Liver (tissue), 9 donors: Measurements from ENCODE around the gene FBXO47. TPM values are rescaled to one million over a fixed set of nuclear protein-coding genes. Genes with fewer than 3 reads are reported as not detected.

Source experiments
- DNase-seq: peaks from one replicate; pipeline ENCODE4 v3.0.0-alpha.2; 2017; ENCODE audit warnings: low spot score
- H3K27ac ChIP-seq, 2 donors: one replicate each; pipeline ENCODE4 v1.7.0; 2013; ENCODE audit warnings: inconsistent platforms in 2 of 2, low read length in 2 of 2, control low read depth in 1 of 2, low read depth in 1 of 2, mild to moderate bottlenecking in 1 of 2
- H3K27me3 ChIP-seq, 4 donors: one replicate each; pipeline versions ENCODE4 v1.6.1 to v1.7.0; 2013; ENCODE audit warnings: low read length in 3 of 4, inconsistent platforms in 1 of 4, mild to moderate bottlenecking in 1 of 4, moderate library complexity in 1 of 4; ENCODE audit not compliant: control insufficient read depth in 4 of 4, insufficient read depth in 4 of 4
- H3K36me3 ChIP-seq, 4 donors: one replicate each; pipeline versions ENCODE4 v1.6.1 to v1.7.0; 2013; ENCODE audit warnings: low read length in 3 of 4, mild to moderate bottlenecking in 3 of 4, low read depth in 1 of 4, moderate library complexity in 1 of 4; ENCODE audit not compliant: control insufficient read depth in 4 of 4, insufficient read depth in 3 of 4
- H3K4me1 ChIP-seq, 4 donors: one replicate each; pipeline versions ENCODE4 v1.6.1 to v1.7.0; 2013; ENCODE audit warnings: low read length in 3 of 4, mild to moderate bottlenecking in 3 of 4, moderate library complexity in 1 of 4; ENCODE audit not compliant: control insufficient read depth in 4 of 4, insufficient read depth in 4 of 4
- H3K4me3 ChIP-seq, 3 donors: one replicate each; pipeline versions ENCODE4 v1.6.1 to v1.7.0; 2013; ENCODE audit warnings: low read length in 3 of 3, control low read depth in 1 of 3, low read depth in 1 of 3, mild to moderate bottlenecking in 1 of 3
- H3K9ac ChIP-seq, 2 donors: one replicate each; pipeline ENCODE4 v1.7.0; 2013; ENCODE audit warnings: low read length in 2 of 2, mild to moderate bottlenecking in 2 of 2, moderate library complexity in 2 of 2, control low read depth in 1 of 2, low read depth in 1 of 2
- H3K9me3 ChIP-seq, 4 donors: one replicate each; pipeline versions ENCODE4 v1.6.1 to v1.7.0; 2013; ENCODE audit warnings: low read length in 3 of 4; ENCODE audit not compliant: control insufficient read depth in 4 of 4
- EGR1 ChIP-seq, 2 donors: IDR thresholded peaks; 2 replicates each; pipeline ENCODE4 v1.6.1; 2016 to 2018; ENCODE audit warnings: antibody characterized with exemption in 2 of 2, low read depth in 2 of 2
- FOXA1 ChIP-seq: IDR thresholded peaks from 2 replicates; pipeline ENCODE4 v1.6.1; 2016; ENCODE audit warnings: antibody characterized with exemption
- FOXA2 ChIP-seq: IDR thresholded peaks from 2 replicates; pipeline ENCODE4 v1.6.1; 2016; ENCODE audit warnings: antibody characterized with exemption
- GABPA ChIP-seq, 2 donors: IDR thresholded peaks in 1 of 2; conservative IDR thresholded peaks in 1 of 2; 2 replicates each; pipeline ENCODE4 v1.6.1; 2016; ENCODE audit warnings: antibody characterized with exemption in 2 of 2, mild to moderate bottlenecking in 1 of 2, moderate library complexity in 1 of 2
- HNF4A ChIP-seq, 2 donors: conservative IDR thresholded peaks; 2 replicates each; pipeline ENCODE4 v1.6.1; 2016; ENCODE audit warnings: antibody characterized with exemption in 2 of 2, mild to moderate bottlenecking in 2 of 2
- HNF4G ChIP-seq: IDR thresholded peaks from 2 replicates; pipeline ENCODE4 v1.6.1; 2016; ENCODE audit warnings: antibody characterized with exemption
- JUND ChIP-seq, 2 donors: IDR thresholded peaks; 2 replicates each; pipeline ENCODE4 v1.6.1; 2016; ENCODE audit warnings: antibody characterized with exemption in 2 of 2
- NR2F2 ChIP-seq: IDR thresholded peaks from 2 replicates; pipeline ENCODE4 v1.6.1; 2016; ENCODE audit warnings: antibody characterized with exemption
- RAD21 ChIP-seq, 2 donors: IDR thresholded peaks; 2 replicates each; pipeline ENCODE4 v1.6.1; 2016; ENCODE audit warnings: antibody characterized with exemption in 2 of 2, mild to moderate bottlenecking in 2 of 2
- RXRA ChIP-seq, 2 donors: IDR thresholded peaks; 2 replicates each; pipeline ENCODE4 v1.6.1; 2017 to 2018; ENCODE audit warnings: antibody characterized with exemption in 2 of 2, mild to moderate bottlenecking in 1 of 2
- SP1 ChIP-seq: IDR thresholded peaks from 2 replicates; pipeline ENCODE4 v1.6.1; 2018; ENCODE audit warnings: antibody characterized with exemption, mild to moderate bottlenecking
- TAF1 ChIP-seq: conservative IDR thresholded peaks from 2 replicates; pipeline ENCODE4 v1.6.1; 2016; ENCODE audit warnings: antibody characterized with exemption, mild to moderate bottlenecking
- YY1 ChIP-seq: IDR thresholded peaks from 2 replicates; pipeline ENCODE4 v1.6.1; 2016; ENCODE audit warnings: antibody characterized with exemption, mild to moderate bottlenecking
- WGBS: extraction: QIAGEN DNeasy Blood & Tissue Kit; methylation state at CpG from one replicate; pipeline ENCODE4 v1.1.7; 2013; 5-methylcytosine and 5-hydroxymethylcytosine counted together
- polyA plus RNA-seq, 2 donors: library from polyadenylated mRNA; stranded (reverse) in 1 of 2; unstranded in 1 of 2; fragments of 200-250 nt in 1 of 2; fragments of >200 nt in 1 of 2; fragmentation: Nextera tagmentation in 1 of 2; extraction: Ambion mirVana in 1 of 2; gene quantifications; one replicate each; pipeline versions ENCODE4 v1.2.1 to v1.2.3, GENCODE V29; 2013 to 2015
- total RNA-seq, 2 donors: library from RNA; depleted of rRNA; stranded (reverse); fragments of >200 nt; gene quantifications; one replicate each; pipeline ENCODE4 v1.2.3, GENCODE V29; 2014
- TF ChIP-seq, protein P1 (sequence below): IDR thresholded peaks from 2 replicates; pipeline ENCODE4 v1.6.1; 2016; ENCODE audit warnings: antibody characterized with exemption
- TF ChIP-seq, protein P2 (sequence below): fragments of 150-350 bp; IDR thresholded peaks from 2 replicates; pipeline ENCODE4 v1.5.1; 2017; ENCODE audit warnings: improper control_type of control experiment, low read depth, low read length; ENCODE audit not compliant: missing input control
- TF ChIP-seq, protein P3 (sequence below): IDR thresholded peaks from 2 replicates; pipeline ENCODE4 v1.6.1; 2016; ENCODE audit warnings: antibody characterized with exemption, mild to moderate bottlenecking
- TF ChIP-seq, protein P4 (sequence below): IDR thresholded peaks from 2 replicates; pipeline ENCODE4 v1.6.1; 2016; ENCODE audit warnings: antibody characterized with exemption
- TF ChIP-seq, protein P5 (sequence below): IDR thresholded peaks from 2 replicates; pipeline ENCODE4 v1.6.1; 2016; ENCODE audit warnings: antibody characterized with exemption
- donor health status: healthy.
- donor health status: healthy.
- donor health status: healthy.
- donor health status: healthy.
- donor health status: healthy.

Gene FBXO47
- total and polyA plus RNA-seq, 4 donors = not detected

DNA sequence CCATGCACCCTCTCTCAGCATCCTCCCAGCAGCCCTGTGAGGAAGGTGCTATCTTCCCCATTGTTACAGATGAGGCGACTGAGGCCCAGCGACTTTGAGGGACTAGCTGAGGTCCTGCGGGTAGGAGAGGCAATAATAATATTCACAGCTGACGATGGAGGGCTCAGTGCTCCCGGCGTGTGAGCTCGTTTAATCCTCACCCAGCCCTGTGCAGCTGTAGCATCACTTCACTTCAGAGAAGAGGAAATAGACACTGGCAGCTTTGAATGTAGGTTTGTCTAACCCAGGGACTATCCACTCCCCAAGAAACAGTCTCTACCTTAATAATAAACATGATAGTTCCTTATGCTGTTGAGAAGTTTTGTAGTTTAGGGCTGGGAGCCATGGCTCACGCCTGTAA, 75.8 kb downstream of the FBXO47 start:
- 85% methylated on average over 8 of the region's 8 CpGs for WGBS

DNA sequence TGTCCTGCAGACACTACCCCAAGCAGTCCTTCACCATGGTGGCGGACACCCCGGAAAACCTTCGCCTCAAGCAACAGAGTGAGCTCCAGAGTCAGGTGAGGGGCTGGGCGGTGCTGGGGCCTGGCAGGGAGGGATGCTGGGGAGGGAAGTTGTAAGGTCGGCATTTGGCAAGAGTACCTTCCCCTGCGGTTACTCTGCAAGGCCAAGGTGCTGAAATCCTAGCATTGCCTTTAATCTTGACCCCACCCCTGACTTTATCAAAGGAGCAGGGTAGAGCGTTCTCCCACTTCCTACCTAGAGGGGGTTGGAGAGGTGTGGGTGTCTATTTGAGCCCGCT, 76.8 kb downstream of the FBXO47 start:
- H3K36me3 ChIP-seq = peaks cover 7 to 19% (median 14%) of the 10 kb centered on the region in 4 donors
- H3K9ac ChIP-seq = no peak overlapping the region
- no peak overlapping the region for H3K4me3 ChIP-seq
- no peak overlapping the region for H3K27ac ChIP-seq
- H3K27me3 ChIP-seq = no peaks in the 10 kb centered on the region
- no peaks in the 10 kb centered on the region for H3K9me3 ChIP-seq
- peaks cover 24 to 52% (median 40%) of the 10 kb centered on the region in 4 donors for H3K4me1 ChIP-seq
- 84% methylated on average over 8 of the region's 8 CpGs for WGBS
- TF ChIP-seq HNF4A (conservative IDR thresholded peaks at IDR 0.05) (no peak), RAD21 (IDR thresholded peaks at IDR 0.05) (no peak), EGR1 (IDR thresholded peaks at IDR 0.05; ENCODE audit: low read depth in 2 of 2) (no peak), NR2F2 (no peak), HNF4G (no peak), FOXA2 (no peak), TAF1 (no peak), SP1 (no peak), FOXA1 (no peak), YY1 (no peak)
- TF ChIP-seq, protein P1, sequence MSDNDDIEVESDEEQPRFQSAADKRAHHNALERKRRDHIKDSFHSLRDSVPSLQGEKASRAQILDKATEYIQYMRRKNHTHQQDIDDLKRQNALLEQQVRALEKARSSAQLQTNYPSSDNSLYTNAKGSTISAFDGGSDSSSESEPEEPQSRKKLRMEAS = no peak
- TF ChIP-seq, protein P2, sequence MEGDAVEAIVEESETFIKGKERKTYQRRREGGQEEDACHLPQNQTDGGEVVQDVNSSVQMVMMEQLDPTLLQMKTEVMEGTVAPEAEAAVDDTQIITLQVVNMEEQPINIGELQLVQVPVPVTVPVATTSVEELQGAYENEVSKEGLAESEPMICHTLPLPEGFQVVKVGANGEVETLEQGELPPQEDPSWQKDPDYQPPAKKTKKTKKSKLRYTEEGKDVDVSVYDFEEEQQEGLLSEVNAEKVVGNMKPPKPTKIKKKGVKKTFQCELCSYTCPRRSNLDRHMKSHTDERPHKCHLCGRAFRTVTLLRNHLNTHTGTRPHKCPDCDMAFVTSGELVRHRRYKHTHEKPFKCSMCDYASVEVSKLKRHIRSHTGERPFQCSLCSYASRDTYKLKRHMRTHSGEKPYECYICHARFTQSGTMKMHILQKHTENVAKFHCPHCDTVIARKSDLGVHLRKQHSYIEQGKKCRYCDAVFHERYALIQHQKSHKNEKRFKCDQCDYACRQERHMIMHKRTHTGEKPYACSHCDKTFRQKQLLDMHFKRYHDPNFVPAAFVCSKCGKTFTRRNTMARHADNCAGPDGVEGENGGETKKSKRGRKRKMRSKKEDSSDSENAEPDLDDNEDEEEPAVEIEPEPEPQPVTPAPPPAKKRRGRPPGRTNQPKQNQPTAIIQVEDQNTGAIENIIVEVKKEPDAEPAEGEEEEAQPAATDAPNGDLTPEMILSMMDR = no peak
- TF ChIP-seq, protein P3, sequence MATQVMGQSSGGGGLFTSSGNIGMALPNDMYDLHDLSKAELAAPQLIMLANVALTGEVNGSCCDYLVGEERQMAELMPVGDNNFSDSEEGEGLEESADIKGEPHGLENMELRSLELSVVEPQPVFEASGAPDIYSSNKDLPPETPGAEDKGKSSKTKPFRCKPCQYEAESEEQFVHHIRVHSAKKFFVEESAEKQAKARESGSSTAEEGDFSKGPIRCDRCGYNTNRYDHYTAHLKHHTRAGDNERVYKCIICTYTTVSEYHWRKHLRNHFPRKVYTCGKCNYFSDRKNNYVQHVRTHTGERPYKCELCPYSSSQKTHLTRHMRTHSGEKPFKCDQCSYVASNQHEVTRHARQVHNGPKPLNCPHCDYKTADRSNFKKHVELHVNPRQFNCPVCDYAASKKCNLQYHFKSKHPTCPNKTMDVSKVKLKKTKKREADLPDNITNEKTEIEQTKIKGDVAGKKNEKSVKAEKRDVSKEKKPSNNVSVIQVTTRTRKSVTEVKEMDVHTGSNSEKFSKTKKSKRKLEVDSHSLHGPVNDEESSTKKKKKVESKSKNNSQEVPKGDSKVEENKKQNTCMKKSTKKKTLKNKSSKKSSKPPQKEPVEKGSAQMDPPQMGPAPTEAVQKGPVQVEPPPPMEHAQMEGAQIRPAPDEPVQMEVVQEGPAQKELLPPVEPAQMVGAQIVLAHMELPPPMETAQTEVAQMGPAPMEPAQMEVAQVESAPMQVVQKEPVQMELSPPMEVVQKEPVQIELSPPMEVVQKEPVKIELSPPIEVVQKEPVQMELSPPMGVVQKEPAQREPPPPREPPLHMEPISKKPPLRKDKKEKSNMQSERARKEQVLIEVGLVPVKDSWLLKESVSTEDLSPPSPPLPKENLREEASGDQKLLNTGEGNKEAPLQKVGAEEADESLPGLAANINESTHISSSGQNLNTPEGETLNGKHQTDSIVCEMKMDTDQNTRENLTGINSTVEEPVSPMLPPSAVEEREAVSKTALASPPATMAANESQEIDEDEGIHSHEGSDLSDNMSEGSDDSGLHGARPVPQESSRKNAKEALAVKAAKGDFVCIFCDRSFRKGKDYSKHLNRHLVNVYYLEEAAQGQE = no peak
- TF ChIP-seq, protein P4, sequence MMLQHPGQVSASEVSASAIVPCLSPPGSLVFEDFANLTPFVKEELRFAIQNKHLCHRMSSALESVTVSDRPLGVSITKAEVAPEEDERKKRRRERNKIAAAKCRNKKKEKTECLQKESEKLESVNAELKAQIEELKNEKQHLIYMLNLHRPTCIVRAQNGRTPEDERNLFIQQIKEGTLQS = no peak
- DNase-seq = no peak

More for the DNA sequence above, 75.8 kb downstream of the FBXO47 start:
- no peak for TF ChIP-seq HNF4A (conservative IDR thresholded peaks at IDR 0.05)
- TF ChIP-seq, protein P1 = no peak
- no peak for TF ChIP-seq HNF4G
- TF ChIP-seq NR2F2 = no peak
- no peak for TF ChIP-seq RAD21 (IDR thresholded peaks at IDR 0.05)
- TF ChIP-seq SP1 = no peak
- TF ChIP-seq, protein P5, sequence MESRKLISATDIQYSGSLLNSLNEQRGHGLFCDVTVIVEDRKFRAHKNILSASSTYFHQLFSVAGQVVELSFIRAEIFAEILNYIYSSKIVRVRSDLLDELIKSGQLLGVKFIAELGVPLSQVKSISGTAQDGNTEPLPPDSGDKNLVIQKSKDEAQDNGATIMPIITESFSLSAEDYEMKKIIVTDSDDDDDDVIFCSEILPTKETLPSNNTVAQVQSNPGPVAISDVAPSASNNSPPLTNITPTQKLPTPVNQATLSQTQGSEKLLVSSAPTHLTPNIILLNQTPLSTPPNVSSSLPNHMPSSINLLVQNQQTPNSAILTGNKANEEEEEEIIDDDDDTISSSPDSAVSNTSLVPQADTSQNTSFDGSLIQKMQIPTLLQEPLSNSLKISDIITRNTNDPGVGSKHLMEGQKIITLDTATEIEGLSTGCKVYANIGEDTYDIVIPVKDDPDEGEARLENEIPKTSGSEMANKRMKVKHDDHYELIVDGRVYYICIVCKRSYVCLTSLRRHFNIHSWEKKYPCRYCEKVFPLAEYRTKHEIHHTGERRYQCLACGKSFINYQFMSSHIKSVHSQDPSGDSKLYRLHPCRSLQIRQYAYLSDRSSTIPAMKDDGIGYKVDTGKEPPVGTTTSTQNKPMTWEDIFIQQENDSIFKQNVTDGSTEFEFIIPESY = no peak
- no peak for TF ChIP-seq TAF1
- no peak for TF ChIP-seq GABPA (IDR thresholded peaks at IDR 0.05 in 1 of 2, conservative IDR thresholded peaks at IDR 0.05 in 1 of 2)
- no peak for TF ChIP-seq FOXA1
- no peak for TF ChIP-seq JUND (IDR thresholded peaks at IDR 0.05)
- no peak for TF ChIP-seq RXRA (IDR thresholded peaks at IDR 0.05)
- TF ChIP-seq, protein P2 = no peak
- no peak for TF ChIP-seq EGR1 (IDR thresholded peaks at IDR 0.05; ENCODE audit: low read depth in 2 of 2)
- H3K4me1 ChIP-seq = peaks cover 24 to 46% (median 36%) of the 10 kb centered on the region in 4 donors
- DNase-seq = no peak
- H3K9ac ChIP-seq = no peak overlapping the region
- no peak overlapping the region for H3K27ac ChIP-seq
- no peak overlapping the region for H3K4me3 ChIP-seq
- H3K36me3 ChIP-seq = peaks cover 7 to 19% (median 14%) of the 10 kb centered on the region in 4 donors
- H3K9me3 ChIP-seq = no peaks in the 10 kb centered on the region
- no peaks in the 10 kb centered on the region for H3K27me3 ChIP-seq
